ENCODE data around the gene ZBBX. TPM values are rescaled to one million over a fixed set of nuclear protein-coding genes. Genes with fewer than 3 reads are reported as not detected.
"Not testable (repeated sequence)": the region's sequence is repeated elsewhere in the genome, so short reads cannot be mapped to it uniquely, and the experiment has no call there.

ZBBX gene
- 0.20 TPM for polyA plus RNA-seq (ENCODE audit: insufficient read length)

- DNase-seq (ENCODE audit: low read depth), result peak; percentile 54
Observed at GRCh38 chr3:167380004-167380689, at the start of gene ZBBX. TSS of gene ZBBX (minus strand) at chr3:167380297. CDS start at chr3:167372901, 7,396 bp downstream.

GRCh38 chr3:167426962-167427361 is 46.9 kb upstream of the ZBBX start:
- not testable (repeated sequence) for DNase-seq (ENCODE audit: low read depth)

DNA sequence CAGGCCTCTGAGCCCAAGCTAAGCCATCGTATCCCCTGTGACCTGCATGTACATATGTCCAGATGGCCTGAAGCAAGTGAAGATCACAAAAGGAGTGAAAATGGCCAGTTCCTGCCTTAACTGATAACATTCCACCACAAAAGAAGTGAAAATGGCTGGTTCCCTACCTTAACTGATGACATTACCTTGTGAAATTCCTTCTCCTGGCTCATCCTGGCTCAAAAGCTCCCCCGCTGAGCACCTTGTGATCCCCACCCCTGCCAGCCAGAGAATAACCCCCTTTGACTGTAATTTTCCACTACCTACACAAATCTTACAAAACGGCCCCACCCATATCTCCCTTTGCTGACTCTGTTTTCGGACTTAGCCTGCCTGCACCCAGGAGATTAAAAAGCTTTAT is 42.3 kb upstream of the ZBBX start:
- DNase-seq (ENCODE audit: low read depth), result not testable (repeated sequence)

GRCh38 chr3:167409611-167410010 is 29.5 kb upstream of the ZBBX start:
- DNase-seq (ENCODE audit: low read depth), result peak; percentile 28

DNA sequence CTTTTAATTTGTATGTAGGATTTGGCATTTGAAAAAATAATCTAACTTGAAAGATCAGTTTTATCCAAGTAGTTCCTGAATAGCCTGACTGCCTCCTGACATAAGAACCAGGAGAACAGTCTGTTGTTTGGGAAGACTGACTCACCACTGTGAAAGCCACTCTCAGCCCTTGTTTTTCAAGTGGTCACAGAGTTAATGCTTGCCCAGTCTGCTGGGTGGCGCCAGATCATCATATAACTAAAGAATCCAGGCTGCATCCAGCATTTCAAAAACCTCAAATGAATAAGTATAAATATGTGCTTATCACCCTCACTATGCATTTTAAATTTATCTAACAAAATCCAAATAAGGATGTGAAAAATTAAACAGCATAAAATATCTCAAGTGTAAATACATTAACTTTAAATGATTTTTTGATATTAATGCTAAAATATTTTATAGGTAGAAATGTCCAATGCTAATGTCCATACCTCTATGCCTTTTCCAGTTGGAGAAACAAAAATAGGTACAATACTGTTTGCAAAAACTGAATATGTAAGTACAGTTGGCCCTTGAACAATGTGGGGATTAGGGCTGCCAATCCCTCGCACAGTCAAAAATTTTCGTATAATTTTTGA is 26.9 kb upstream of the ZBBX start:
- peak; percentile 29 for DNase-seq (ENCODE audit: low read depth)

DNA sequence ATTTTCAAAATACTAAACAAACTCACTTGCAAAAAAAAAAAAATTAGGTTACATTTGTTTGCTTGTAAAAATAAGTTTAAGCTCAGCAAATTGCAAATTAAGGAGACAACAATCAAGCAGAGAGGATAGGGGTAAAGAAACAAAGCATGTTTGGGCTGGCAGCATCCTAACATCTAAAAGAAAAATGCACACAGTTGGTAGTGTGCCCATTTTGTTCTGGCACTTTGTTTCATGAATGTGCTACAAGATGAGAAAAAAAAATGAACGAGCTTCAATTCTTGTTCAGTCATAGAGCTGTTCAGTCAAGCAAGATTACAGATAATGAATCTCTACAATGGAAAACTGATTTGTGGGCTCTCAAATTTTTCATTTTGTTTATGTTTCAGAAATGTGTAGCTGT is 17.7 kb upstream of the ZBBX start:
- DNase-seq (ENCODE audit: low read depth), result no peak

- DNase-seq (ENCODE audit: low read depth), result no peak
Observed at GRCh38 chr3:167396075-167396474, 16.0 kb upstream of the ZBBX start.

GRCh38 chr3:167394003-167394402 is 13.9 kb upstream of the ZBBX start:
- DNase-seq (ENCODE audit: low read depth), result no peak

DNA sequence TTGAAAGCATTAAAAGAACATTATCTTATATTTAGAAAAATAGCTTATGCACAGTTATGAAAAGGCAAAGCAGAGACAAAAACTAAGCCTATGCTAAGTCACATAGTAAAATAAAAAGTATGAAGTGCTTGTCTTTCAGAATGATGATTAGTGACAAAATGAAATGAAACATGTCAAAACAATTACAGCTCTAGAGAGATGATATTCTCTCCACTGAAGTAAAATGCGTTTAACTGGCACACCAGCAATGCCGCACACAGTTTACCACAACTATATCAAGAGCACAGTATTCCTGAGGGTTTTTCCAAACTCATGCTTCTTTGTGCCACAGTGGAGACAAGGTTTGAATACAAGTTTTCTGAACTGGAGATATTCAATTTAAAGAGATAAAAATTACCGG is 2.1 kb upstream of the ZBBX start:
- no peak for DNase-seq (ENCODE audit: low read depth)

- no peak for DNase-seq (ENCODE audit: low read depth)
Observed at GRCh38 chr3:167375478-167375877, 4.6 kb downstream of the ZBBX start.

DNA sequence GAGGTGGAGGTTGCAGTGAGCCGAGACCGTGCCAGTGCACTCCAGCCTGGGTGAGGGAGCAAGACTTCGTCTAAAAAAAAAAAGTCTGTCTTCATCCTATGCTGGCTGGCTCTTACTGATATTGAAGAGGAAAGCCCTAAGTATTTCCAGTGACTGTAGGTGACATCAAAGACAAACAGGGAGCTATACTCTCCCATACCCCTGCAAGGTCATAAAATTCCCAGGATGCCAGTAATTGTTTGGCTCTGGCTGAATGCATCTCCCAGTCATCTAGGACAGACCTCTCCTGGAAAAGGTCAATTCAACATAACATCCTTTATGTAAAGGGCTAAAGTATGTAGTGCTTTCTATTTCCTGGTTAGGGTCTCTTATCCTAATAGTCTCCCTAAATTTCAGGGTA is 8.0 kb downstream of the ZBBX start:
- no peak for DNase-seq (ENCODE audit: low read depth)

- no peak for DNase-seq (ENCODE audit: low read depth)
Observed at GRCh38 chr3:167361948-167362347, 18.1 kb downstream of the ZBBX start.

DNA sequence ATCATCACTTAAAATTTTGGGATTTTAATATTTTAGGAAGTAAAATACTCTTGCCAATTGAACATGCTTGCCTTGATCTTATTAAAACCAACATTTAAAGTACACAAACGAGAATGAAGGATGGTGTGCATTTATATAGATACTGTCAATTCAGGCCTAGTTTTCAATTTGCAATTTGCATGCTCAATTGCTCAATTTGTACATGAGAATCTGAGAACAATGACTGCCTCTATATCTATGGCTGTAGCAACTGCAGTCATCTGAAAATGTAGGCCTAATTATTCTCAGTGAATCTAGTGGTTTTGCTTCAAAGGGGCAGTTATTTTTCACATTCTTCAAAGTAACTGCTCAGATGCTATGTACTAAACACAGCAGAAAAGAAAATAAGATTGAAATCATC is 18.8 kb downstream of the ZBBX start:
- no peak for DNase-seq (ENCODE audit: low read depth)

- no peak for DNase-seq (ENCODE audit: low read depth)
Observed at GRCh38 chr3:167355446-167355845, 24.7 kb downstream of the ZBBX start.

GRCh38 chr3:167354751-167355150 is 25.3 kb downstream of the ZBBX start:
- no peak for DNase-seq (ENCODE audit: low read depth)

DNA sequence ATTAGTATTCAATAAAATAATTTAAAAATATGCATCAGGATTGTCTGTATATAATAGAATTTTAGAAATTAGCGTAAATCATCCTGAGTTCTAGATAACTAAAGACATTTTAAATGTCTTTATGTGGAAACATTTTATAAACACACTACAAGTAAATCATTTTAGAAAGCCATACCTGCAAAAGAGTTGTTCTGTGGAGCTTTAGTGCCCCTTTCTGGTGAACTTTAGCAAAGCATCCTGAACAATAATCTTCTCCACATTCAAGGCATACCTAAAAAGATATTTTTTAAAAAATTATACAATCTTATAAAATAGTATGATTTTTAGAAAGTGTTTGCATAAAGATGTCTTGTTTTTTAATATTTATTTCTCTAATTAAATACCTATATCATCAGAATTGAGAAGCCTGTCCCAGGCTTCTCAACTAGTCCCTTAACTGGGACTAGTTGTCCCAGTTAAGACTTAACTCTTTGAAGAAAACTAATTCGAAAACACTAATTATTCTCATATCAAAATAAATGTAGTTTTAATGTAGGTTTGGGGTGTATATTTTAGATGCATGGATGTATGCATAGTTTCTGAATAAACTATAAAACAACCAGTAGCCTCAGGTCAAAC is 29.7 kb downstream of the ZBBX start:
- peak; percentile 9 for DNase-seq (ENCODE audit: low read depth)

- DNase-seq (ENCODE audit: low read depth), result no peak
Observed at GRCh38 chr3:167346171-167346570, 33.9 kb downstream of the ZBBX start.

- no peak for DNase-seq (ENCODE audit: low read depth)
Observed at GRCh38 chr3:167330993-167331785, 48.9 kb downstream of the ZBBX start.

DNA sequence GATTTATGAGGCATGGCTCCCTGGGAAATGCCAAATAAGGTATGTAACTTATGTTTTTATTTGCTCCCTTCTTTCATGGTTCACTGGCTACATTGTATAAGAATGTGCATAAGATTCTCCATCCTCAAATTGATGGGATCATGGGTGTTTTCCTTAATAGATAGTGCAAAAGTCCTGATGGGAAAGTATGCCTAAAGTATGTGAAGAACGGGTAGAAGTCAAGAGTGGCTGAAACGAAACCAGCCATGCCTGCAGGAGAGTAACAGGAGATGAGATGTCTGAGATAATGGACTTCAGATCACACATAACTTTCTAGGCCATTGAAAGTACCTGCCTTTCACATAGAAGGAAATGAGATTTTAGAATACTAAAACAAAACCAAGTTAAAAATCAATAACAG is 56.5 kb downstream of the ZBBX start:
- no peak for DNase-seq (ENCODE audit: low read depth)

- no peak for DNase-seq (ENCODE audit: low read depth)
Observed at GRCh38 chr3:167318996-167319615, 61.0 kb downstream of the ZBBX start.

GRCh38 chr3:167318306-167318705 is 61.8 kb downstream of the ZBBX start:
- no peak for DNase-seq (ENCODE audit: low read depth)

- no peak for DNase-seq (ENCODE audit: low read depth)
Observed at GRCh38 chr3:167306319-167306718, 73.8 kb downstream of the ZBBX start.

All from forelimb muscle (tissue), 1 donor.